Prostate gland (tissue), 2 donors: Measurements from ENCODE around the gene HGFAC. TPM values are rescaled to one million over a fixed set of nuclear protein-coding genes. Genes with fewer than 3 reads are reported as not detected.

ENCODE experiments used
- DNase-seq: peaks from one replicate; pipeline ENCODE4 v3.0.0-alpha.2; 2019; ENCODE audit warnings: low spot score
- H3K27ac ChIP-seq, 2 donors: fragments of 200-600 bp; sonication (generic); 2 replicates each; pipeline ENCODE4 v1.5.1; 2017 to 2019
- H3K27me3 ChIP-seq: fragments of 200-600 bp; sonication (generic); replicated peaks from 2 replicates; pipeline ENCODE4 v1.5.1; 2019; ENCODE audit not compliant: insufficient read depth
- H3K36me3 ChIP-seq, 2 donors: fragments of 200-600 bp; sonication (generic); 1 replicate in 1 of 2; 2 replicates in 1 of 2; pipeline versions ENCODE4 v1.5.1 to v1.8.1; 2017 to 2019
- H3K4me1 ChIP-seq: fragments of 200-600 bp; sonication (generic); replicated peaks from 2 replicates; pipeline ENCODE4 v1.5.1; 2019
- H3K4me3 ChIP-seq, 2 donors: fragments of 200-600 bp; sonication (generic); 2 replicates each; pipeline ENCODE4 v1.5.1; 2017 to 2019
- H3K9me3 ChIP-seq: fragments of 200-600 bp; sonication (generic); 2 replicates; pipeline ENCODE4 v1.5.1; 2017
- CTCF ChIP-seq, 4 experiments: fragments of 200-600 bp in 2 of 4; fragments of 450-650 bp in 2 of 4; sonication (generic) in 2 of 4; IDR thresholded peaks; 1 replicate in 3 of 4; 2 replicates in 1 of 4; pipeline ENCODE4 v1.5.1; 2016 to 2019; ENCODE audit warnings: antibody characterized with exemption in 4 of 4, mild to moderate bottlenecking in 2 of 4, moderate library complexity in 2 of 4
- POLR2A ChIP-seq: fragments of 450-650 bp; IDR thresholded peaks from one replicate; pipeline ENCODE4 v1.6.1; 2016; ENCODE audit warnings: antibody characterized with exemption, mild to moderate bottlenecking
- POLR2AphosphoS5 ChIP-seq: sonication (generic); formaldehyde crosslinking; IDR thresholded peaks from one replicate; pipeline ENCODE4 v1.6.1; 2017; ENCODE audit warnings: antibody characterized with exemption
- WGBS: methylation state at CpG from one replicate; pipeline ENCODE4 v1.1.5; 2018; 5-methylcytosine and 5-hydroxymethylcytosine counted together
- intact Hi-C: fragments of 100-400 bp; cut with DNase I; formaldehyde crosslinking; loops from one replicate; pipeline ENCODE4 v1.14.2; 2022
- total RNA-seq, 2 donors: library from RNA; depleted of rRNA; stranded (reverse); fragments of >200 nt; gene quantifications; one replicate each; pipeline ENCODE4 v1.1.0, GENCODE V29; 2016

Gene HGFAC
- total RNA-seq, 2 donors from 2014 or later = 0.27 to 1.9 TPM

- Histone ChIP-seq H3K4me3 (no peak overlapping the region), H3K4me1 (peaks cover 17% of the 10 kb centered on the region), H3K27me3 (peaks cover 5% of the 10 kb centered on the region), H3K9me3 (no peaks in the 10 kb centered on the region), H3K36me3 (no peaks in the 10 kb centered on the region), H3K27ac (no peak overlapping the region)
- intact Hi-C loops = no loop called here
- no peak for DNase-seq
- no peak for TF ChIP-seq POLR2A
- TF ChIP-seq POLR2AphosphoS5 = no peak
- no peak for TF ChIP-seq CTCF (IDR thresholded peaks at IDR 0.05)
- 74% methylated on average over 19 of the region's 19 CpGs for WGBS
Measured at GRCh38 chr4:3481783-3482393, 40.1 kb downstream of the HGFAC start.

GRCh38 chr4:3482707-3483106, 40.9 kb downstream of the HGFAC start:
- Histone ChIP-seq H3K36me3 (no peaks in the 10 kb centered on the region), H3K27ac (no peak overlapping the region), H3K4me1 (peaks cover 17% of the 10 kb centered on the region), H3K4me3 (no peak overlapping the region), H3K9me3 (no peaks in the 10 kb centered on the region), H3K27me3 (no peaks in the 10 kb centered on the region)
- intact Hi-C loops = no loop called here
- DNase-seq = no peak
- 93% methylated on average over 12 of the region's 12 CpGs for WGBS
- TF ChIP-seq POLR2A (no peak), POLR2AphosphoS5 (no peak), CTCF (IDR thresholded peaks at IDR 0.05) (no peak)

DNA sequence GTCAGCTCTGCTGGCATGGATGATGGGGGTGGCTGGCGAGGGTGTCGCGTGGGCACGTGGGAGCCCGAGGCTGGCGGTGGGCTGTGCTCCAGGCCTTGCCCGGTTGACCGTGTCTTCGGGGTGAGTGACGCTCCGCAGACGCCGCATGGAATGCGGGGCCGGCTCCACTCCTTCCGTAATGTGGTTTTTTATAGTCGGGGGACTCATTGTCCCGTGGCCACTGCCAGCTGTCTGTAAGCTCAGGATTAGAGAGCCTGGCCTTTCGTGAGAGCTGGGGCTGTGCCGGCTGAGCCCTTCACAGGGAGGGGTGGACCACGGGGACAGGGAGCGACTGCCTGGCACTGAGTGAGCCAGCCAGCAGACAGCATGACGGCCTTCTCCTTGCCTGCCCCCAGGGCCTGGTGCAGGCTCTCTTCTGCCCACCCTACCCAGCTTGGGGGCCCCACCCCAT, 41.7 kb downstream of the HGFAC start:
- H3K9me3 ChIP-seq = no peaks in the 10 kb centered on the region
- no peaks in the 10 kb centered on the region for H3K27me3 ChIP-seq
- TF ChIP-seq POLR2A (no peak), POLR2AphosphoS5 (peak; percentile 6)
- H3K4me1 ChIP-seq = peaks cover 17% of the 10 kb centered on the region
- peak overlapping the region in 1 of 2 donors; percentile 49 for H3K27ac ChIP-seq
- H3K4me3 ChIP-seq = no peak overlapping the region
- intact Hi-C loops = no loop called here
- no peaks in the 10 kb centered on the region for H3K36me3 ChIP-seq
- WGBS = 25% methylated on average over 14 of the region's 23 CpGs
- no peak for DNase-seq

- H3K9me3 ChIP-seq = no peaks in the 10 kb centered on the region
- WGBS = 28% methylated on average over 45 of the region's 45 CpGs
- TF ChIP-seq POLR2AphosphoS5 = peak; percentile 62
- no peak for TF ChIP-seq POLR2A
- TF ChIP-seq CTCF (IDR thresholded peaks at IDR 0.05) = no peak
- H3K36me3 ChIP-seq = no peaks in the 10 kb centered on the region
- no peaks in the 10 kb centered on the region for H3K27me3 ChIP-seq
- H3K27ac ChIP-seq = peak overlapping the region; percentile 43 to 53
- peaks cover 17% of the 10 kb centered on the region for H3K4me1 ChIP-seq
- intact Hi-C loops = no loop called here
- peak overlapping the region in 1 of 2 donors; percentile 2 for H3K4me3 ChIP-seq
- peak; percentile 83 for DNase-seq
Measured at GRCh38 chr4:3484057-3484973, 42.5 kb downstream of the HGFAC start.

GRCh38 chr4:3485011-3485791, 43.4 kb downstream of the HGFAC start:
- no peak overlapping the region for H3K4me3 ChIP-seq
- intact Hi-C loops = no loop called here

More at GRCh38 chr4:3485011-3485791, 43.4 kb downstream of the HGFAC start:
- WGBS = 23% methylated on average over 26 of the region's 36 CpGs
- DNase-seq = no peak
- Histone ChIP-seq H3K9me3 (no peaks in the 10 kb centered on the region), H3K27me3 (no peaks in the 10 kb centered on the region), H3K36me3 (no peaks in the 10 kb centered on the region), H3K4me1 (peaks cover 17% of the 10 kb centered on the region), H3K27ac (peak overlapping the region; percentile 43 to 53)
- TF ChIP-seq POLR2AphosphoS5 = no peak
- TF ChIP-seq CTCF (IDR thresholded peaks at IDR 0.05) = no peak
- TF ChIP-seq POLR2A = no peak
